Measurements from ENCODE around the gene SLC39A11. TPM values are rescaled to one million over a fixed set of nuclear protein-coding genes. Genes with fewer than 3 reads are reported as not detected.

SLC39A11 gene
- total RNA-seq, 4 donors from 2014 or later = 45.2 to 59.5 (median 49.2) TPM

DNA sequence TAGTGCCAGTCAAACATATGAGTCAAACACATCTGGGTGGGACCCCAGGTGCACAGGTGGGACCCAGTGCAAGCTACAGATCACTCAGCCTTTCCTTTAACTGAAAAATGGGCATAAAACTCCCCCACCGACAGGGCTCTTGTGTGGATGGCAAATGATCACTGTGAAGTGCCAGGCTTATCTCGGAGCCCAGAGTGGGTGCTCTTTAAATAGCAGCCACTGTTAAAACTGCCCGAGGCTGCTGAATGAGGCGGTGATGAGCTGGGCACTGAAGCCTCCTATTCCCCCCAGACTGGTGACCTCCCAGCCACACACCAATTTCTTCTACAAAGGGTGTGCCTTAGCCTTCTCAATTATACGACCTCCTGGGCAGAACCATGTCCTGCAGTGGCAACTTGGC is 433.8 kb downstream of the SLC39A11 start:
- no peak overlapping the region for H3K27ac ChIP-seq
- H3K9me3 ChIP-seq = no peaks in the 10 kb centered on the region
- H3K4me1 ChIP-seq = peaks cover 16% of the 10 kb centered on the region
- H3K36me3 ChIP-seq = no peaks in the 10 kb centered on the region
- no peak overlapping the region for H3K4me3 ChIP-seq
- no peak for TF ChIP-seq EP300 (IDR thresholded peaks at IDR 0.05)
- no peak for TF ChIP-seq POLR2A (IDR thresholded peaks at IDR 0.05)
- no peak for TF ChIP-seq POLR2AphosphoS5 (IDR thresholded peaks at IDR 0.05)
- TF ChIP-seq, protein P1, sequence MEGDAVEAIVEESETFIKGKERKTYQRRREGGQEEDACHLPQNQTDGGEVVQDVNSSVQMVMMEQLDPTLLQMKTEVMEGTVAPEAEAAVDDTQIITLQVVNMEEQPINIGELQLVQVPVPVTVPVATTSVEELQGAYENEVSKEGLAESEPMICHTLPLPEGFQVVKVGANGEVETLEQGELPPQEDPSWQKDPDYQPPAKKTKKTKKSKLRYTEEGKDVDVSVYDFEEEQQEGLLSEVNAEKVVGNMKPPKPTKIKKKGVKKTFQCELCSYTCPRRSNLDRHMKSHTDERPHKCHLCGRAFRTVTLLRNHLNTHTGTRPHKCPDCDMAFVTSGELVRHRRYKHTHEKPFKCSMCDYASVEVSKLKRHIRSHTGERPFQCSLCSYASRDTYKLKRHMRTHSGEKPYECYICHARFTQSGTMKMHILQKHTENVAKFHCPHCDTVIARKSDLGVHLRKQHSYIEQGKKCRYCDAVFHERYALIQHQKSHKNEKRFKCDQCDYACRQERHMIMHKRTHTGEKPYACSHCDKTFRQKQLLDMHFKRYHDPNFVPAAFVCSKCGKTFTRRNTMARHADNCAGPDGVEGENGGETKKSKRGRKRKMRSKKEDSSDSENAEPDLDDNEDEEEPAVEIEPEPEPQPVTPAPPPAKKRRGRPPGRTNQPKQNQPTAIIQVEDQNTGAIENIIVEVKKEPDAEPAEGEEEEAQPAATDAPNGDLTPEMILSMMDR (IDR thresholded peaks at IDR 0.05) = no peak
- WGBS = 85% methylated on average over 5 of the region's 5 CpGs
- DNase-seq (ENCODE audit: low spot score in 2 of 2) = no peak
- H3K27me3 ChIP-seq = no peaks in the 10 kb centered on the region

DNA sequence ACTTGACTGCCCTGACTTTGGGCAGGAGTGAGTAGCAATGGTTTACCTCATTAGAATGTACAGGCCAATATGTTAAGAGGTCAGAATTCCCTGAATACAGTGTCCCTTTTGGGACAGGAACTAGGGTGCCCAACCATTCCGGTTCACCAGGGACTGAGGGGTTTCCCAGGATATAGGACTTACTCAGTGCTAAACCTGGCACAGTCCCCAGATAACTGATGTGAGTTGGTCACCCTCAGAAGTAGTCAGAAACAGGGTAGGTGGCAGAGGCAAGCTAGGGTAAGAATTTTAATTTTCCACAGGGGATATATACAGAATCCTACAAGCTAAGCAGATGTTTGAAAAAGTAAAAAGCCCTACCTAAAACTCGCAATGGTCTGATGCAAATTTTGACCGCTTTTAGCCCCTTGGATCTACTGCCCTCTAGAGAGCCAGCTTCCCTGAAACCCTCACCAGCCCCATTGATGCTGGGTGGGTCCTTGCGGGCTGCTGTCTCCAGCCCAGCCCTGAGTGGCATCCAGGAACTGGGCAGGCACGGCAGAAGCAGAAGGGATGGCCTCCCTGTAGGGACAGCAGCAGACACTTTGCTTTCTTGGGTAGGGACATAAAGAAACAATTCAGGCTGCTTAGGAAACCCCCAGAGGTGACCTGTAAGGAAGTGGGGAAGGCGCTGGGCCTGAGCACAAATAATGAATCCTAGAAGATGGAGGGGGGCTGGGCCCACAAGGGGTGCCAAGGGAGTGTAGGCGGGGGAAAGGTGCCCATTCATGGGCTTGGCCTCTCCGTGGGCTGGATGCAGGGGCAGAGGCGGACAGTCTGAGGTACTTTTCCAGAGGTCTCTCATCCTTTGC is 434.8 kb downstream of the SLC39A11 start:
- Histone ChIP-seq H3K27ac (no peak overlapping the region), H3K36me3 (no peaks in the 10 kb centered on the region), H3K4me3 (no peak overlapping the region), H3K4me1 (peaks cover 16% of the 10 kb centered on the region), H3K27me3 (no peaks in the 10 kb centered on the region), H3K9me3 (no peaks in the 10 kb centered on the region)
- no peak for DNase-seq (ENCODE audit: low spot score in 2 of 2)
- WGBS = 81% methylated on average over 9 of the region's 9 CpGs
- no peak for TF ChIP-seq POLR2A (IDR thresholded peaks at IDR 0.05)
- TF ChIP-seq EP300 (IDR thresholded peaks at IDR 0.05) = no peak
- TF ChIP-seq, protein P1 (IDR thresholded peaks at IDR 0.05) = no peak
- no peak for TF ChIP-seq POLR2AphosphoS5 (IDR thresholded peaks at IDR 0.05)

DNA sequence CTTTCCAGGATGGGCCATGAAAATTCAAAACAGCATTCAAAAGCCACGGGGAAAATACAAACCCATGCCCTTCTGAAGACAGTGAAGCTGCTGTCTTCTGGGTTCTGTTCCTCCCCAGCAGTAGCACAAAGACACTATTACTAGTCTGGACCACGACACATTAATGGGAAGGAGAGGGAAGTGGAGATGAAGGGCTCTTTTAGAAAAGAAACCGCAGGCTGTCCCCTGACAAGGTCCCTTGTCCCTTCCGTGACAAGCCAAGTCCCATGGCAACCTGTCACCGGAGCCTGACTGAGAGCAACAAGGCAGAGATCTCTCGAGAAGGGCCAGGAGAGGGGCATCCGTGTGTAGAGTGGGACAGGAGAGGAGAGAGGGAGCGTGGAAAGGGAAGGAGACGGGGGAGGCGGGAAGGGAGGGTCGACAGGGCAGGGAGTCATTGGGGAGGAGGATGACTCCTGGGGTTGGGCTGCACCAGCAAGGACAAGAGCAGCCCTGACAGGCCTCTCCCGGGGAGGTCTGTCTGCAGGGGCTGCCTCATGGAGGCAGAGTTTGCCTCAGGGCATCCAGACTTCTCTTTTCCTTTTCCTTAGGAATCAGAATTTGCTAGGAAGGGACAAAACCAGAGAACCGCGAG is 436.2 kb downstream of the SLC39A11 start:
- 85% methylated on average over 14 of the region's 14 CpGs for WGBS
- Histone ChIP-seq H3K27ac (no peak overlapping the region), H3K4me3 (no peak overlapping the region), H3K4me1 (peaks cover 9% of the 10 kb centered on the region), H3K36me3 (no peaks in the 10 kb centered on the region), H3K27me3 (no peaks in the 10 kb centered on the region), H3K9me3 (no peaks in the 10 kb centered on the region)
- TF ChIP-seq POLR2A (IDR thresholded peaks at IDR 0.05) (no peak), EP300 (IDR thresholded peaks at IDR 0.05) (no peak), POLR2AphosphoS5 (IDR thresholded peaks at IDR 0.05) (no peak)
- TF ChIP-seq, protein P1 (IDR thresholded peaks at IDR 0.05) = no peak
- DNase-seq (ENCODE audit: low spot score in 2 of 2) = no peak

DNA sequence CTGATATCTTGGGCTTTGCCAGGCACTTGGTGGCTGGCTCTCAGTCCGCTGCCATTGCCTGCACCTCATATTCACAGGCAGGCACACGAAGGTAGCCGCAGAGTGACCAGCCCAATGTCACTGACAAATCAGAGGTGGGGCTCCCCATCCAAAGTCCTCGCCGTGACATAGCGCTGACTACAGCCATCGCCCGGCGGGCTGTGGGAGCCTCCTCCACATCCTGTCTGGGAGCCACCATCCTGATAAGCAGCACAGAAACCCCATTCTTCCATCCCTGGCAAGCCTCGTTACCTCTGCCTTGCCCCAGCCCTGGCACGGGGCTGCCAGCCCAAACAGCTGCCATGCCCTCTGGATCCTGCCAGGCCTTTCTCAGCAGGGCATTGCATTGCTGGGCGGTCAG is 437.8 kb downstream of the SLC39A11 start:
- no peaks in the 10 kb centered on the region for H3K4me1 ChIP-seq
- no peak for DNase-seq (ENCODE audit: low spot score in 2 of 2)
- no peak overlapping the region for H3K27ac ChIP-seq

More for the DNA sequence above, 437.8 kb downstream of the SLC39A11 start:
- WGBS = 90% methylated on average over 9 of the region's 12 CpGs
- no peak for TF ChIP-seq POLR2A (IDR thresholded peaks at IDR 0.05)
- no peak for TF ChIP-seq EP300 (IDR thresholded peaks at IDR 0.05)
- TF ChIP-seq POLR2AphosphoS5 (IDR thresholded peaks at IDR 0.05) = no peak
- TF ChIP-seq, protein P1 (IDR thresholded peaks at IDR 0.05) = no peak
- H3K9me3 ChIP-seq = no peaks in the 10 kb centered on the region
- H3K27me3 ChIP-seq = no peaks in the 10 kb centered on the region
- H3K36me3 ChIP-seq = no peaks in the 10 kb centered on the region
- H3K4me3 ChIP-seq = no peak overlapping the region
